Fibroblast of mammary gland (primary cell): ENCODE data around the gene GPR84.

Experiments used
- DNase-seq: peaks from one replicate; pipeline ENCODE4 v3.0.0-alpha.2; 2010; ENCODE audit warnings: low read depth
- H3K4me3 ChIP-seq: 2 replicates; pipeline ENCODE4 v1.5.1; 2011; ENCODE audit warnings: low read depth, mild to moderate bottlenecking, low read length, moderate library complexity; ENCODE audit not compliant: control insufficient read depth
- TF ChIP-seq, protein P1 (sequence below): conservative IDR thresholded peaks from 2 replicates; pipeline ENCODE4 v1.5.1; 2011; ENCODE audit warnings: low read depth, low read length, inconsistent platforms; ENCODE audit not compliant: control insufficient read depth, insufficient read depth

The GPR84 gene

GRCh38 chr12:54333420-54334034, 30.8 kb downstream of the GPR84 start:
- TF ChIP-seq, protein P1, sequence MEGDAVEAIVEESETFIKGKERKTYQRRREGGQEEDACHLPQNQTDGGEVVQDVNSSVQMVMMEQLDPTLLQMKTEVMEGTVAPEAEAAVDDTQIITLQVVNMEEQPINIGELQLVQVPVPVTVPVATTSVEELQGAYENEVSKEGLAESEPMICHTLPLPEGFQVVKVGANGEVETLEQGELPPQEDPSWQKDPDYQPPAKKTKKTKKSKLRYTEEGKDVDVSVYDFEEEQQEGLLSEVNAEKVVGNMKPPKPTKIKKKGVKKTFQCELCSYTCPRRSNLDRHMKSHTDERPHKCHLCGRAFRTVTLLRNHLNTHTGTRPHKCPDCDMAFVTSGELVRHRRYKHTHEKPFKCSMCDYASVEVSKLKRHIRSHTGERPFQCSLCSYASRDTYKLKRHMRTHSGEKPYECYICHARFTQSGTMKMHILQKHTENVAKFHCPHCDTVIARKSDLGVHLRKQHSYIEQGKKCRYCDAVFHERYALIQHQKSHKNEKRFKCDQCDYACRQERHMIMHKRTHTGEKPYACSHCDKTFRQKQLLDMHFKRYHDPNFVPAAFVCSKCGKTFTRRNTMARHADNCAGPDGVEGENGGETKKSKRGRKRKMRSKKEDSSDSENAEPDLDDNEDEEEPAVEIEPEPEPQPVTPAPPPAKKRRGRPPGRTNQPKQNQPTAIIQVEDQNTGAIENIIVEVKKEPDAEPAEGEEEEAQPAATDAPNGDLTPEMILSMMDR: no peak

GRCh38 chr12:54331461-54331860, 32.8 kb downstream of the GPR84 start:
- TF ChIP-seq, protein P1: no peak
- DNase-seq: no peak
- no peak overlapping the region for H3K4me3 ChIP-seq

More at GRCh38 chr12:54333420-54334034, 30.8 kb downstream of the GPR84 start:
- H3K4me3 ChIP-seq: no peak overlapping the region
- DNase-seq: no peak

GRCh38 chr12:54330442-54330841, 33.8 kb downstream of the GPR84 start:
- H3K4me3 ChIP-seq: no peak overlapping the region
- DNase-seq: no peak
- TF ChIP-seq, protein P1: no peak

- TF ChIP-seq, protein P1: no peak
- DNase-seq: no peak
- no peak overlapping the region for H3K4me3 ChIP-seq
These were observed 34.5 kb downstream of the GPR84 start for GRCh38 chr12:54329759-54330158.

DNA sequence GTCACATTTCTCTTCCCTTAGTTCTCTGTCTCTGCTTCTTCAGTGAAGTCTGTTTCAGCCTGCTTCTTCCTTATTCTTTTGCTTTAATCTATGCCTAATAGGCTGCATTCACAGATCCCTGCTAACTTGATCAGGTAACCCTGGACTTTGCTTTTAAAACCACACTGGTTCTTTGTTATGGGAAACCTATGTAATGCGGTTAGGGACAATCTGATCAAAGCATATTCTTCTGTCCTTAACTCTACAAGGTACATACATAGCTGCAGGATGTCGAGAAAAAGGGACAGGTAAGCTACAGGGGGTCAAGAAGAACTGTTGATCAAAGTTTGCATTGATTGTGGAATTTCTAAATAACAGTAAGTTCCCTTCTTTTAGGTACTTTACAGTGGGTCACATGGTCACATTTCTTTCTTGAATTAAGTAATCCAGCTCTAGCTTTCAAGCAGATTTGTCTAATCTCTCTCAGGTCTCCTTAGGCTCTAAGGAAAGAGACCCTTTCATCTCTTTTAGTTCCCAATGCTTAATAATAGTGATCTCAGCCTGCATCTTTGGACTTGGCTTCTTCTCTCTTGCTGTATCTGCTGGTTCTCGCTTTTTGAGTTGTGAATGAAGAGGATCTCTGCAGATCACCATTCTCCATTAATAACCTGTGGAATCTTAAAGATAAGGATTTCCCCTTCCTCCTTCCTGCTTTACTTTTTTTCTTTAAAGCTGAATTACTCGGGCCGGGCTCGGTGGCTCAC, 35.5 kb downstream of the GPR84 start:
- no peak for DNase-seq
- H3K4me3 ChIP-seq: no peak overlapping the region
- TF ChIP-seq, protein P1: no peak

- peak; percentile 19 for DNase-seq
These were observed 38.7 kb downstream of the GPR84 start for GRCh38 chr12:54325442-54326109.

More at GRCh38 chr12:54325442-54326109, 38.7 kb downstream of the GPR84 start:
- H3K4me3 ChIP-seq: peak overlapping the region; percentile 98
